GM21723 (cell line): ENCODE data around the gene FLNB.
A peak's percentile ranks its signal among the peaks of the same experiment; 100 is the strongest.
"Not testable (repeated sequence)": the region's sequence is repeated elsewhere in the genome, so short reads cannot be mapped to it uniquely, and the experiment has no call there.

Experiments used
- ATAC-seq: cut with Tn5 transposase; IDR thresholded peaks from one replicate; pipeline ENCODE4 v1.9.1; 2021; ENCODE audit warnings: mild to moderate bottlenecking, moderate library complexity; ENCODE audit not compliant: unreplicated experiment

FLNB gene

DNA sequence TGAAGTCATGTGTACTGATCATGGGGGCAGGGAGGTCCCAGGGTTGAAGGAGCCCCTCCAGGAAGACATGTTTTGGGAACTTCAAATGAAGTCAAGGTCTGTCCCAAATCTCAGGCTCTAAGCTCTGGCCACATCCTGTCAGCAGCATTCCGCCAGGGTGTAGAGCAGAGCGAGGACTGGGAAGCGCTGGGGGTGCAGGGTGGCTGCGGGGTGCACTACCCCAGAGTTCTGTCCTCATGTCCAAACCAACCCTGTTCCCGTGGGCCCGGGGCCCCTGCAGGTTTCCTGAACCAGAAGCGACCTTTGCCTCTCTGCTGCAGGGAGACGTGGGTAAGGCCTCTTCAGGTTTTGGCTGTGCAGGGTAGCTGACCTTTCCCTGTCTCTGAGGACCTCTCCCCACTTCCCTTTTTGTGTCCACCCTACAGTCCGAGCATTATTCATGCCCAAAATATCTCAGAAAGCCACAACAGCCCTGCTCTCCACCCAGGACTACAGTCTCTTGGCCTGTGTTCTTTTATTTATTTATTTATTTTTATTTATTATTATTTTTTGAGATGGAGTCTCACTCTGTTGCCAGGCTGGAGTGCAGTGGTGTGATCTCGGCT, 26.6 kb upstream of the FLNB start:
- no peak for ATAC-seq

DNA sequence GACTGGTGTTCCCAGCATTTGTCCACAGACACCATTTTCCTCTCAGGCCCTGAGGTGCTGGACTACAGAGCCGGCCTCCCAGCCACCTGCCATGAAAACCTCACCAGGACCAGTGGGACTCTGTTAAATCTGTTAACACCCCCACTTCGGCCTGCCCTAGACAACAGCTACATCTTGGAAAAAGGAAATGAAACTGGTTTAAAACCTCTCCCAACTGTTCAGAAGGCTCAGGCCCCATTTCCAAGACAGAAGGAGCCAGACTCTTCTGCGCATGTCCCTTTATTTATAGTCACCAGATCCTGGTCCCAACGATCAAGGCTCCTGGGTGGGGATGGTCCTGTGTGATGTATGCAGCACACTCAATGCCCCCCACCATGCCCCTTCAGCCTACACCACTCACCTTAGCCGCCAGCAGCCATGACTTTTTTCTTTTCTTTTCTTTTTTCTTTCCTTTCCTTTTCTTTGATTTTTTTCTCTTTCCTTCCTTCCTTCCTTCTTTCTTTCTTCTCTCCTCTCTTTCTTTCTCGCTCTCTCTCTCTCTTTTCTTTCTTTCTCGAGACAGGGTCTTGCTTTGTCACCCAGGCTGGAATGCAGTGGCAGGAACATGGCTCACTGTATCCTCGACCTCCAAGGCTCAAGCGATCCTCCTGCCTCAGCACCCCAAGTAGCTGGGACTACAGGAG, 25.5 kb upstream of the FLNB start:
- ATAC-seq, result no peak

DNA sequence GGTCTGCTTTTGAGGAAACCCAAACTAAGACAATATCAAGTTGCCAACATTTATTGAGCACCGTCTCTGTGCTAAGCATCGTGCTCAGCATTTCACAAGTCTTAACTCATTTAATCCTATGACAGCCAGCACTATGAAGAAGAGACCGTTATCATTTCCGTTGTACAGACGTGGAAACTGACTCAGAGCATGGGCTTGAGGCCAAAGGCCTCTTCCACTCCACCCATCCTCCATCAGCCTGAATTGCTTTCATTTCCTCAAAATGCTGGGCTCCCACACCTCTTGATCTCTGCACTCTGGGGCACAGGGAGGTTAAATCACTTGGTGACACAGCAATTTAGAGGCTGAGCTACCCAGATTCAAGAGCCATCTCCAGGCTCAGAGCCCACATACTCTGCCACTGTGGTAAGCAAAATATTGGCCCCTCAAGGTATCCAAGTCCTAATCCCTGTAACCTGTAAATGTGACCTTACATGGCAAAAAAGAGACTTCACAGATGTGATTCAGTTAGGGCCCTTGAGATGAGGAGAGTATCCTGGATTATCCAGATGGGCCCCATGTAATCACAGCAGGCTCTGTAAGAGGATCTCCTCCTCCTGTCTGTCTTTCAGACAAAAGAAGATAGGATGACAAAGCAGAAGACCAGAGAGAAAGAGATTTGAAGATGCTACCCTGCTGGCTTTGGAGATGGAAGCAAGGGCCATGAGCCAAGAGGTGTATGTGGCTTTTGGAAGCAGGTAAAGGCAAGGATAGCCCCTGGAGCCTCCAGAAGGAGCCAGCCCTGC, 24.3 kb upstream of the FLNB start:
- peak; percentile 97 for ATAC-seq

DNA sequence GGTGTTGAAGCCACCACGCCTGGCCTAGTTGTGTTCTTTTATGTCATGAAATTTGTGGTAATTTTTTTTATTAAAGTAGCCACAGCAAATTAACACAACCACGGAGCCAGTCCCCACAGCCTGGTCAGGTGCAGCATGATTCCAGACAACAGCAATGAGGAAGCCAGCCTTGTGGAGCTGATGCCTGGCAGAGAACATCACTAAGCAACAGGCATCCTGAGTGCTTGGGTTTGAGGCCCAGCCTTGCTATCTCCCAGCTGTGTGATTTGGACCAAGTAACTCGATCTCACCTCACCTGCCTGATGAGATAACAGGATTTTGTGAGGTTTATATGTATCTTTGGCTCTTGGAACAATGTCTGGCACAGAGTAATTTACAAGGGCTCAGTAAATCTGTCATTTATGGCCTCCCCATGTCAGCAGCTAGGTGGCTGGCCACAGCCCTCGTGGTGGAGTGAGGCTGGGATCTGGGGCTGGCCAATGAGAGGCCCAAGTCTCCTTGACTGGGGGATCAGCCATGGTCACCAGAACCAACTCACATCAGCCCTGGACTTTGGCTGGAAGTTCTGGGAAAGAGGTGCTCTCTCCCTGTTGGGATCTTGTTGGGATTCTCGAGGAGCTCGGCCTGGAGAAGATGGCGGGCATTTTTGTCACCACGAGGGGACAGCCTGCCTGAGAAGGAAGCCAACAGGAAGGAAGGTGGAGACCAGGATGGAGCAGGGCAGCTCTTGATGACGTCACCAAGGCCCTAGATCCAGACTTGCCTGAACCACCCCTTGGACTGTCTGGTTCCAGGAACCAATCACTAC, 22.8 kb upstream of the FLNB start:
- ATAC-seq, result no peak

DNA sequence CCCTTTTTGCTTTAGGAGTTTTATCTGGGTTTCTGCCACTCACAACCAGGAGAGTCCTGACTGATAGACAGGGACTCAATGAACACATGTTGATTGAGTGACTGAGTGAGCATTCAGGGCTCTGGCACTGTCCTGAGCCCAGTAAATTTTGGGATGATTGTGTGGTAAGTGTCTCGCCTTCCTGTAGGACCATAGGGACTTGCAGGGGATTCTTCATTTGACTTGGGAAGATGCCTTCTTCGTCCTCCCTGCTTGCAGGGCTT, 22.3 kb upstream of the FLNB start:
- no peak for ATAC-seq

DNA sequence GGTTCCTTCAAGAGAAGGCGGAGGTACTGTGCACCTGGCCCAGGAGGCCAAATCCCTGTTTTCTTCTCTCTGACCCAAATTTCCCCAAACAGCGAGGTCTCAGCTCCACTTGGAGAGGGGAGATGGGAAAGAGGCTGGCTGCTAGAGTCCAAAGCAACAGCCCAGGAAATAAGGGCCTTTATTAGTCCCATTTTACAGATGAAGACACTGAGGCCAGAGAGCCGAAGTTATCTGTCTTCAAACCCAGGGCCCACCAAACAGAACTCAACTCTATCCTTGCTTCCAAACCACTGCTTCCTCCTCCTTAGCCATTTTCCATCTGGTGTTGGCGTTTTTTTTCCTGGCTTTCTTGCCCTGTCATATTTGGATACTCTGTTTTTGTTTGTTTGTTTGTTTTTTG, 22.0 kb upstream of the FLNB start:
- no peak for ATAC-seq

DNA sequence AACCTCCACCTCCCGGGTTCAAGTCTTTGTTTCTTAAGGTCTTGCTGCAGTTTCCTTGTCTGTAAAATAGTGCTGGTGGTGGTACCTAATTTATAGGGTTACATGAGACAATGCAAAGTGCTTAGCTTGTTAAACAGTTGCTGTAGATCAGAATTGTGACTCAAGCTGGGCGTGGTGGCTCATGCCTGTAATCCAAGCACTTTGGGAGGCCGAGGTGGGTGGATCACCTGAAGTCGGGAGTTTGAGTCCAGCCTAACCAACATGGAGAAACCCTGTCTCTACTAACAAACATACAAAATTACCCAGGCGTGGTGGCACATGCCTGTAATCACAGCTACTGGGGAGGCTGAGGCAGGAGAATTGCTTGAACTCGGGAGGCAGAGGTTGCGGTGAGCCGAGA, 19.0 kb upstream of the FLNB start:
- ATAC-seq, result not testable (repeated sequence)

DNA sequence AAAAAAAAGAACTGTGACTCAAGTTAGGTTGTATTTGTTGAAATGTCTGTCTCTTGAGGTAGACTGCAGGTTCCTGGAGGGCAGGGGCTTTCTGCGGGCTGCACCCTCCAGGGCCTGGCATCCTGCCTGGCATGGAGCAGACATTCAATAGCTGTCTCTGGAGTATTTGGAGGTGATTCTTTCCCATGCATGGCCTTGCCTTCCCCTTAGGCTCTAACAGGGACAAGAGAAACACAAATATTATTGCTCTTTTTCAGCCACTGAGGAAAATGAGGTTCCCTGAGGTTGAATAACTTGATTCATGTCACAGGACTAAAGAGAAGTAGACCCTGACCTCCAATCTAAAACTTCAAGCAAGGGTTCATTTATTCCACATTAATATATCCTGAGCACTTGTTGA, 18.6 kb upstream of the FLNB start:
- ATAC-seq, result no peak

DNA sequence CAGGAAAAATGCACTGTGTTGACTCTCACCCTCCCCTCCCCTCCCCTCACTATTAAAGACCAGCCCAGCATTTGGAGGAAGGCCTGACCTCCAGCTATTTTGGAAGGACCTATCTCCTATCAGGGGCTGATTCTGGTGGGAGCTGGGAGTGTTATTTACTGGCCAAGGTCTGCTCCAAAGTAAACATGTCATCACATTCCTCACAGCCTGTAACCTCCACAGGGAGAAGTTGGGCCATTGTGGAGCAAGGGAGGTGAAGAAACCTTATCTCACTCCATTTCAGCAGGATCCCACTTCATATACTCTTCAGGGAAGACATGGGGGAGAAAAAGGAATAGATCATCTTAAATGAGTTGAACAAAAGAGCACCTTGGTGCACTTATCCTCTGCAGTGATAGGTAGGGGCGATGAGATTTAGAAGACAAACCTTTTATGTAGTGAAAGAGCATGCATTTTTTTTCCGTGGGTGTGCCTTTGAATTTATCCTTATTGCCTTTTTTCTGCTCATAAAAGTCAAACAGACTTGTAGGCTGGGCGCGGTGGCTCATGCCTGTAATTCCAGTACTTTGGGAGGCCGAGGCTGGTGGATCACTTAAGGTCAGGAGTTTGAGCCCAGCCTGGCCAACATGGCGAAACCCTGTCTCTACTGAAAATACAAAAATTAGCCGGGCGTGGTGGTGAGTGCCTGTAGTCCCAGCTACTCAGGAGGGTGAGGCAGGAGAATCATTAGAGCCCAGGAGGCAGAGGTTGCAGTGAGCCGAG, 15.6 kb upstream of the FLNB start:
- ATAC-seq, result no peak

DNA sequence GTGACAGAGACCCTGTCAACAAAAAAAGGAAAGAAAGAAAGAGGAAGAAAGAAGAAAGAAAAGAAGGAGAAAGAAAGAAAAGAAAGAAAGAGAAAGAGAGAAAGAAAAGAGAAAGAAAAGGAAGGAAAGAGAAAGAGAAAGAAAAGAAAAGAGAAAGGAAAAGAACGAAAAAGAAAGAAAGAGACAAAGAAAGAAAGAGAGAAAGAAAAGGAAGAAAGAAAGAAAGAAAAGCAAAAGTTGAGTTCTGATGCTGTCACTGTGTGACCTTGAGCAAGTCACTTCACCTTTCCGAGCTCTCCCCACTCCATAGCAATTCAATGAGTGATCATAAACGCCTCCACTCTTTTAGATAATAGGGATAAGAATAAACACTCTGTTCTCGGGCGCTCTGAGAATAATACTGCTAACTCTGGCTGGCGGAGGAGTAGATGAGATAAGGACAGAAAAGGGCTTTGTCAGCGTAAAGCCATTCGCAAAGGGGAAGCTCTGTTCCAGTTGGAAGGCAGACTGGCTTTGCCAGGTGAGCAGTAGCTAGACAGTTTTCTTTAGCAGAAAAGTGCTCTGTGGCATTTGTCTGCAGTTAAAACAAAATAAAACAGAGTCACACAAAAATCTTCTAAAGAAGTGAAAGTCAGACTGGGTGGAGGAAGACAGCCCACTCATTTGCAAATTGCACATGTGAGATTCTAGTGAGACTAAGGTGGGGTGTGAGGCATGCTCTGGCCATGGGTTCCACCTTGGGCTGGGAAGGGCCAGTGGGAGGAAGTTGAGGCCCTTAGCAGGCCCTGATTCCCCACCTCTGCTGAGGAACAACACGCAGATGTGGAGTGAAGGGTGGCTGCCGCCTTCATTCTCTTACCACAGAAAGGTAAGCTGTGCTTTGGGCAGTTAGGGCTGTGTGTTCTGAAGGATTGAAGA, 9.6 kb upstream of the FLNB start:
- ATAC-seq, result peak; percentile 79

DNA sequence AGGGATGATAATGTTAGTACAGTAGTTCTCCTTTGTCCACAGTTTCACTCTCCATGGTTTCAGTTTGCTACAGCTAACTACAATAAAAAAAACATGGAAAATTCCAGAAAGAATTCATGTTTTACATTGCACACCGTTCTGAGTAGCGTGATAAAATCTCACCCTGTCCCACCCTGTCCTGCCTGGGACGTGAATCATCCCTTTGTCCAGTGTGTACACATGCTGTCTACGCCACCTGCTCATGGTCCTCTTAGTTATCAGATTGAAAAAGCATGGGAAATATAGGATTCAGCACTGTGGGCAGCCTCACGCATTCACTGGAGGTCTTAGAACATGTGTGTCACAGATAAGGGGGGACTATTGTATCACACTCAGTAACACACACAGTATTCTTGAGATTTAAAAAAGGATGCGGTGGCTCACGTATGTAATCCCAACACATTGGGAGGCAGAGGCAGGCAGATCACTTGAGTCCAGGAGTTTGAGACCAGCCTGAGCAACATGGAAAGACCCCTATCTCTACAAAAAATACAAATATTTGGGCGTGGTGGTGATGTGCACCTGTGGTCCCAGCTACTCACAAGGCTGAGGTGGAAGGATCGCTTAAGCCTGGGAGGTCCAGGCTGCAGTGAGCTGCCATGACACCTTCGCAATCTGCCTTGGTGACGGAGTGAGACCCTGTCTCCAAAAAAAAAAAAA, 8.7 kb upstream of the FLNB start:
- no peak for ATAC-seq

DNA sequence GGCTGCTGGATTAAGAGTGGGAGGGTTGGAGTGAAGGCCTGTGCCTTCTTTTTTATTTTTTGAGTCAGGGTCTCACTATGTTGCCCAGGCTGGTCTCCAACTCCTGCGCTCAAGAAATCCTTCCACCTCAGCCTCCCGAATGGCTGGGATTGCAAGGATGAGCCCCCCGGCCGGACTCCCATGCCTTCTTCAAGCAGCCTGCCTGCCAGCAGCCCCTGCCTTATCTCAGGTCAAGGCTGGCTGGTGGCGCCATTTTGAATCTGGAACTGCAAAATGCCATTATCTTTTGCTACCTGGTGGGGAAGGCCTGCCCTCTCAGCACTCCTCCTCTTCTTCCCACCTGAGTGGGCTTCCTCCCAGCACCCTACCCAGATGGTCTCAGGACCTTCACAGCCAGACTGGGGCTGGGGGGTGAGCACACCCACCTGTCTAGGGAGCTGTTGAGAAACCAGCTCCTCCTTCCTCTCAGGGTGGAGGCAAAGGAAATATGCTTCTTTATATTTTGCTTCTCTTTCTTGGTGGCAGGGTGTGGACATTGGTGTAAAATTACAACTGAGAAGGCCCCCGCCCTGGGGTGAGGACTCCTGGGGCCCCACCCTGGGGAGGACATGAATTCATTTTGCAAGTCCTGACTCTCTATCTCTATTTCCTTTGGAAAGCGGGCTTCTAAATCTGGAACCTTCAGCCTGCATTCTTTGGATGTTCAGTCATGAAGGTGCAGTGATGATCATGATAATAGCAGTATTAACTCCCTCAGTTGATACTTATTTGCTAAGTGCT, 7.7 kb upstream of the FLNB start:
- no peak for ATAC-seq

DNA sequence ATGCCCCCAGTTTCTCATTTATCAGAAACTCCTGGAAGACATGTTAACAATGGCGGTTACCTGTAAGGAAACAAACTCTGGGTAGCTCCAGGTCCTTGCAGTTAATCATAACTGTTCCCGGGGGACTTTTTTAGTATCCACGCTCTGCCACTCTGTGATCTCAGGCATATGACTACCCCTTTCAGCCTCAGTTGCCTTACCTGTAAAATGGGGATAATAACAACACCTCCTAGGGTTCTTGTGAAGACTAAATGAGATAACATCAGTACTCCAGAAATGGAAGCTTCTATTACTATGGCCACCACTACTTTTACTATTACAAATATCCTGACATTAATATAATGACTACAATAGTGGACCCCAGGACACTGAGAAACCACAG, 7.1 kb upstream of the FLNB start:
- ATAC-seq, result no peak

DNA sequence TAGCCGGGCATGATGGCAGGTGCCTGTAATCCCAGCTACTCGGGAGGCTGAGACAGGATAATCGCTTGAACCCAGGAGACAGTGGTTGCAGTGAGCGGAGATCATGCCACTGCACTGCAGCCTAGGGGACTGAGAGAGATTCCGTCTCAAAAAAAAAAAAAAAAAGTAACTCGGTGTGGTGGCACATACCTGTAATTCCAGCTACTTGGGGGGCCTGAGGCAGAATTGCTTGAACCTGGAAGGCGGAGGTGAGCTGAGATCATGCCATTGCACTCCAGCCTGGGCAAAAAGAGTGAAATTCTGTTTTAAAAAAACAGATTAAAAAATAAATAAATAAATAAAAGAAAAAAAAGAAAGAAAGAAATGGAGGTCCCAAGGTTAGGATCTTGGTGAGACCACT, 6.2 kb upstream of the FLNB start:
- ATAC-seq, result no peak

DNA sequence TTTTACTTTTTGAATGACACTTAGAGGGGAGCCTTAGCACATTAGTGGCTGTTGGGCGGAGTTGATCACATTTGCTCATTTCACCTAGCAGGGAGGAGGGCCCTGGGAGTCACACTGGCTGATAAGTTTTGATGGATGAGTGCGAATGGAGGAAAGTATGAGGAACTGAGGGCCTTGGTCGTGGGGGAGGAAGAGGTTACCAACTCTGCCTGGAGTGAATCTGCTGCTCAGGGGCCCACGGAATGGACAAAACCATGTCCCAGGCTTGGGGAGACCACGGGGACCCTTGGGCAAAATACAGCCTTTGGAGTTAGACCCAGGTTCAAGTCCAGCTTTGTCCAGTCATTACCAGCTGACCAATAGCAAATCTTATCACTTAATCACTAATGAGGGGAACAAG, 5.1 kb upstream of the FLNB start:
- no peak for ATAC-seq

DNA sequence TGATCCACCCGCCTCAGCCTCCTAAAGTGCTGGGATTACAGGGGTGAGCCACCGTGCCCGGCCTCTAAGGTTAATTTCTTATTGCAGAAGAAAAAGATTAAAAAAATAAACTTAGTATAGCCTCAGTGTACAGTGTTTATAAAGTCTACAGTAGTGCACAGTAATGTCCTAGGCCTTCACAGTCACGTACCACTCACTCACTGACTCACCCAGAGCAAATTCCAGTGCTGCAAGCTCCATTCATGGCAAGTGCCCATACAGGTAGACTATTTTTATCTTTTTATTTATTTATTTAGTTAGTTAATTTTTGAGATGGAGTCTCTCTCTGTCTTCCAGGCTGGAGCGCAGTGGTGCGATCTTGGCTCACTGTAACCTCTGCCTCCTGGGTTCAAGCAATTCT, 3.2 kb upstream of the FLNB start:
- no peak for ATAC-seq

DNA sequence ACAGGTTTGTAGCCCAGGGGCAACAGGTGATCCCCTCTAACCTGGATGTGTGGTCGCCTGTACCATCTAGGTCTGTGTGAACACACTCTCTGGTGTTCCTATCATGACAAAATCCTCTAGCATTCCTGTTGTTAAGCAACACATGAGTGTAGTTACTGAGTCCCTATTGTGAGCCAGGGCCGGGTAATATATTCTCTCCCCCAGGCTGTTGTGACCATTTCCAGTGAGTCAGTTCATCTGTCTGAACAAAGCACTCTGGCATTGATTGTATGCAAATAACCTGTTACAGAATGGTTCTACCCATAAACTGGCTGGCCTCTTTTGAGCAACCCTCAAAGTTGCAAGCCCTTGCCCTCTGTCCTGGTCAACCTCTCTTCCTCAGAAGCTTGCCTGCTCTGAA, 2.6 kb upstream of the FLNB start:
- no peak for ATAC-seq

DNA sequence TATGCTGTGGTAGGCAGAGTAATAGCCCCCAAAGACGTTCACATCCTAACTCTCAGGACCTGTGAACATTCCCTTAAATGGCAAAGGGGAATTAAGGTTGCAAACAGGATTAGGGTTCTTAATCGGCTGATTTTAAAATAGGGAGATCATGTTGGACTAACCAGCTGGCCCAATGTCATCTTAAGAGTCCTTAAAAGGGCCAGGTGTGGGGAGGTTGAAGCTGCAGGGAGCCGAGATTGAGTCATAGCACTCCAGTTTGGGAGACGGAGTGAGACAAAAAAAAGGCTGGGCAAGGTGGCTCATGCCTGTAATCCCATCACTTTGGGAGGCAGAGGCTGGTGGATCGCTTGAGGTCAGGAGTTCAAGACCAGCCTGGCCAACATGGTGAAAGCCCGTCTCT, 1.6 kb upstream of the FLNB start:
- no peak for ATAC-seq
